Measurements from ENCODE around the gene GHRL.
"Not testable (repeated sequence)": the region's sequence is repeated elsewhere in the genome, so short reads cannot be mapped to it uniquely, and the experiment has no call there.

- TF ChIP-seq, protein P1, sequence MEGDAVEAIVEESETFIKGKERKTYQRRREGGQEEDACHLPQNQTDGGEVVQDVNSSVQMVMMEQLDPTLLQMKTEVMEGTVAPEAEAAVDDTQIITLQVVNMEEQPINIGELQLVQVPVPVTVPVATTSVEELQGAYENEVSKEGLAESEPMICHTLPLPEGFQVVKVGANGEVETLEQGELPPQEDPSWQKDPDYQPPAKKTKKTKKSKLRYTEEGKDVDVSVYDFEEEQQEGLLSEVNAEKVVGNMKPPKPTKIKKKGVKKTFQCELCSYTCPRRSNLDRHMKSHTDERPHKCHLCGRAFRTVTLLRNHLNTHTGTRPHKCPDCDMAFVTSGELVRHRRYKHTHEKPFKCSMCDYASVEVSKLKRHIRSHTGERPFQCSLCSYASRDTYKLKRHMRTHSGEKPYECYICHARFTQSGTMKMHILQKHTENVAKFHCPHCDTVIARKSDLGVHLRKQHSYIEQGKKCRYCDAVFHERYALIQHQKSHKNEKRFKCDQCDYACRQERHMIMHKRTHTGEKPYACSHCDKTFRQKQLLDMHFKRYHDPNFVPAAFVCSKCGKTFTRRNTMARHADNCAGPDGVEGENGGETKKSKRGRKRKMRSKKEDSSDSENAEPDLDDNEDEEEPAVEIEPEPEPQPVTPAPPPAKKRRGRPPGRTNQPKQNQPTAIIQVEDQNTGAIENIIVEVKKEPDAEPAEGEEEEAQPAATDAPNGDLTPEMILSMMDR (IDR thresholded peaks at IDR 0.05; ENCODE audit: low read depth, low read length, poor library complexity, severe bottlenecking), result not testable (repeated sequence)
- TF ChIP-seq EZH2phosphoT487 (IDR thresholded peaks at IDR 0.05; ENCODE audit: borderline replicate concordance, low read length), result not testable (repeated sequence)
Measured at GRCh38 chr3:10272476-10272875, 20.3 kb downstream of the GHRL start.
